ENCODE measurements around the gene RSBN1.
"Not testable (repeated sequence)": the region's sequence is repeated elsewhere in the genome, so short reads cannot be mapped to it uniquely, and the experiment has no call there.

RSBN1 gene

GRCh38 chr1:113779542-113779941 is 32.7 kb downstream of the RSBN1 start:
- DNase-seq = no peak

DNA sequence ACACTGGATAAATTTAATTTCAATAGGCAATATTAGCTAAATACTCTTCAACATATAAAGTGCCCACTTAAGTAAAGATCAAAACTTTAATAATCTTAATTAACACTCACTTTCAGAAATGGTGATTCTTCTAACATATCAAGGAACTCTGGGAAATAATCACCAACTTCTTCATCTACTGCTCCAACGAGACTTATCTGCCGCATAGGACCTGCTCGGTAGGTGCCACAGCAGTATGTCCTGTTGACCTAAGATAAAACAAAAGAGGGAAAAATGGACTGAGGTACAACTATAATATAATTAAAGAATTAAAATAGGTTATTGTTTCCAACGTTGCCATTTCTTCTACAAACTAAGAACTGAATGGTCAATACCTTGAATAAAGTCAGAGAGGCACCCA is 34.7 kb downstream of the RSBN1 start:
- DNase-seq = no peak

GRCh38 chr1:113770031-113770430 is 42.2 kb downstream of the RSBN1 start:
- DNase-seq = no peak

DNA sequence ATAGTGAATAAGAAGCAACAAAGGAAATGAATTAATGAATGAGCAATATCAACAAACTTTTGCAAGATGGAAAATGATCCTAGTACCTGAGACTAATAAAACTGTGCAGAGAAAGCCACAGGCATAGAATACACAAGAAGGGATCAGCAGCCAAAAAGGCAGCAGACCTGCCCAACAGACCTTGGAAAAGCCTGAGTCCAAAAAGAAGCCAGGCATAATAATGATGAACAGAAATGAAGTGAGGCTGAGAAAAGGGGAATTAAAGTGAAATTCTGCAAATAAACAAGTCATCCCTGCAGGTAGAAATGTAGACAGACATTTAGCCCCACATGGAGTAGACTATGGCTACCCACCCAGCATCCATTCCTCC is 42.7 kb downstream of the RSBN1 start:
- DNase-seq = no peak

GRCh38 chr1:113768916-113769600 is 43.2 kb downstream of the RSBN1 start:
- DNase-seq = no peak

DNA sequence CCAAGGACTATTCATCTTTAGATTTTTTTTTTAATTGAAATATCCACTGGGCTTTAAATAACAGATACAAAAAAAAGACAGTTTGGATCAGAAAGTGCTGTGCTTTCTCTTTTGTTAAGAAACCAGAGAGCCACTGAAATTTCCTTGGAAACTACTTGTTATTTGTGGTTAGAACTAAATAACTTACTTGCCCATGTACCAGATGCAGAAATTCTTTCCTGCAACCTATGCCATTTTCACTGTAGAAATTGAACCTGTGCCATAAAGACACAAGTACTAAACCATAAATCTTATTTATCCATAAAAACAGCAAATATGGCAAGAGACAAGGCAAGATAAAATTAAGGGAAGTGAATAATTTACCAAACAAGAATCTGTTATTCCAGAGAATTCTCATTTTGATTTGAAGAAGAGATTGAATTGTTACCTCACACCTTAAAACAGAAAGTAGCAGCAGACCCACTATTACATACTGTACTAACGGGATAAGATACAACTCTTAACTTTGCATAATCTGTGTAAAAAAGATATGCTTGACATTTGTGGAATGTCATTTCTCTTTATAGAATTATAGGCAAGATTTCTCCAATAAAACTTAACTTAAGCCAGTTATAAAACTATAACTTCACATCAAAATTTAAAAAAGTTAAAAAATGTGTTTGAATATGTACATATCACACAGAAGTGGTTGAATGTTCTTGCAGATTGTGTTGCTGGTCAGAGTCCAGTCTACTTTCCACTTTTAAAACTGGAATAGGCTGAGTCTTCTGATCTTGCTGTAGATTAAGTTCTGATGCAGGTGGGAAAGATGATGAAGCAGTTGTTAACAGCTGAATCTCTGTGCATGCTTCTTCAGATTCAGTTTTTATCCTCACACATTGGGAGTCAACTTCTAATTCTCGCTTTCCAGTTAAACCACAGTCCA is 46.7 kb downstream of the RSBN1 start:
- no peak for DNase-seq

GRCh38 chr1:113763661-113764060 is 48.6 kb downstream of the RSBN1 start:
- DNase-seq = no peak

GRCh38 chr1:113761937-113762336 is 50.3 kb downstream of the RSBN1 start:
- DNase-seq = no peak

DNA sequence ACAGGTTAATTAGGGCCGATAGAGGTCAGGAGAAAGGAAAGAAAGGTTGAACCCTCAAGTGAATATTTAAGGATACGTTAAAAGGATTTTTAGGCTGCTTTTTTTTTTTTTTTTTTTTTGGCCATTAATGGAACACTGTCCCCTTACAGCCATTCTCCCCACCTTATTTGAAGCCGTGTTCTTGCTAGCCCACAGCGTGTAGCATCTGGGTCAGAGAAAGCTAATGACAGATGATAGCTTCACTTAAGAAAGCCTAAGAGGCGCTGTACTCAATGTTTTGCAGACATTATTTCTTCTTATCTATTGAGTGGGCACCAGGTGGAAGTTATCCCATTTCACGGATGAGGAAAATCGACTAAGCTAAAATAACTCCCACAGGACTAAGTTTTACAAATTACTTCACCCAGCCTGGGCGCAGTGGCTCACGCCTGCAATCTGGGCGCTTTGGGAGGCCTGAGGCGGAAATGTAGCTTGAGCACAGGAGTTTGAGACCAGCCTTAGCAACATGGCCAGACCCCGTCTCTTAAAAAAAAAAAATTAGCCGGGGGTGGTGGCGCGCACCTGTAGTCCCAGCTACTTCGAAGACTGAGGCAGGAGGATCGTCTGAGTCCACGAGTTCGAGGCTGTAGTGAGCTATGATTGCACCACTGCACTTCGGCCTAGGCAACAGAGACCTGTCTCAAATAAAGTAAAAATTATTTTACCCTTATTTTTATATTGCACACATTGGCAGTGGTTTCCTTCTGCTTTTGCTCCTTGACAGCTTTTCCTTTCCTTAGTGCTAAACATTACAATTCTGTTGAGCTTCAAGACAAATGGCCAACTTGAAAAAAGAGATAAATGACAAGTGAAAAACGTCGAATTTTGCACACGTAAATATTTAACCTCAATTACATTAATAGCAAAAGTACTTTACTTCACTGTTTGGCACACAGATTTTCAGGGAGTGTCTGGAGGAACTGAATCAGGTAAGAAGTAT is 51.9 kb downstream of the RSBN1 start:
- DNase-seq = peak; percentile 28

DNA sequence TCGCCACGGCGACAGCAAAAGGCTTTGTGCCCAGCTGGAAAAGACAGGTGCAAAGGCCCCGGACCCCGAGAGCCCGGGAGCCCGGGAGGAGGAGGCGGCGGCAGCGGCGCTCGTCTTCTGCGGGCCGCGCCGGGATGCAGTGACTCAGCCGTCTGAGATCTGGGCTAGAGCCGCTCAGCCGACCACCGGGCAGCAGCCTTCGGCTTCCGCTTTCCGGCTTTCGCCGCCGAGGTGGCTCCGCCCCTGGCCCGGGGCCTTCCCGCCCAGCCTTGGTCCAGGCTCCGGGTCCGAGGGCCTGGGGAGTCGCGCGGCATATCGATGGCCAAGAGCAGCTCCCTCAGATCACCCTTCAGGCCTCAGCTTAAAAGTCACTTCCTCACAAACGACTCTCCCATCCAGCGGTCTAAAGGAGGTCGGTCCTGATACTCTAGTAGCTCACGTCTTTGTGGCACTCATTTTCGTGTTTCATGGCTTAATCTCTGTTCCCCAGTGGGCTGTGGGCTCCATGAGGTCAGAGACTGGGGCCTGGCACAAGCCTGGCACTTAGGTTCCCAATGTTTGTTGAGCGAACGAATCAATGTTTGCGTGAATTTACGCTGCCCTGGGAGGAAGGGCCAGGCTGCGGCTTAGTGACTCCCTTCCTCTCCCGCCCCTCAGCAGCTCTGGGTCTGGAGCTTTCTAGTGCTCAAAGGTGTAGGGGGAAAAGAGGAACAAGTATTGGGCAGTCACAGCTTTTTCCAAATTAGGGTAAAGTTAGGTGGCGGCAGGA is 52.8 kb downstream of the RSBN1 start, which contains the start of gene PHTF1:
Gene PHTF1 (minus strand): TSS at position 154 of the 769 bp plus-strand sequence. CDS start 783 bp downstream, outside the sequence.
- DNase-seq = peak; percentile 87

GRCh38 chr1:113758631-113759332 is 53.5 kb downstream of the RSBN1 start:
- DNase-seq = peak; percentile 88

DNA sequence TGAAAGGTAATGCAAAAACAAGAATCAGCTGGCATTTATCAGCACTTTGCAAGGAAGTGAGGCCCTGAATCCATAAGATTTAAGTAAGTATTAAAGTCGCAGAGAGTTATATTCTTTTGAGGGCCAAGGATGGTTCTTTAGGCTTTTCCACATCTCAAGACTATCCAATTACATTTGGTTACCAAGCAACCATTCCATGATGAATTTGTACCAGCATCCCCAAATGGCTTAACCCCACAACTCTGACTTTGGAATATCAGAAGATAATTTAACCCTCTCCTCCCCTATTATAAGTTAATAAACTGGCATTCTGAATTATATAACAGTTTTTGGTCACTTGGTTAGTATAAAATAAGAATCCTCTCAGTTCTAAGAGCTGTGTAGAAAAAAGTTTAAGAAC is 55.8 kb downstream of the RSBN1 start:
- no peak for DNase-seq

- not testable (repeated sequence) for DNase-seq
Observed at GRCh38 chr1:113753333-113753732, 58.9 kb downstream of the RSBN1 start.

- no peak for DNase-seq
Observed at GRCh38 chr1:113751516-113751915, 60.8 kb downstream of the RSBN1 start.

DNA sequence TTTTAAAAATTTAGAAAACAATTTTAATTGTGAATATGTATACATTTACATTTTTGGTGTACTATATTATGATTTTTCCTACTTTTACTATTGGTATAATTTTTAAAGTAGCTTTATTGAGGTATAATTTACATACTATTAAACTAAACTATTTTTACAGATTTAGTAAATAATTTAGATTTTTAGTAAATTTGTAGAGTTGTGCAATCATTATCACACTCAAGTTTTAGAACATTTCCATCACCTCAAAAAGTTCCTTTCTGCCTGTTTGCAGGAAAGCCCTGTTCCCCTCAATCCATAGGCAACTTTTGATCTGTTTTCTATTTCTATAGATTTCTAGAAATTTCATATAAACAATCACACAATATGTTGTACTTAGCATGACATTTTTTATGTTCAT is 61.2 kb downstream of the RSBN1 start:
- DNase-seq = no peak

GRCh38 chr1:113749402-113749801 is 62.9 kb downstream of the RSBN1 start:
- no peak for DNase-seq

- no peak for DNase-seq
Observed at GRCh38 chr1:113747376-113747775, 64.9 kb downstream of the RSBN1 start.

- DNase-seq = peak; percentile 95
Observed at GRCh38 chr1:113745425-113745824, 66.9 kb downstream of the RSBN1 start.

- no peak for DNase-seq
Observed at GRCh38 chr1:113744114-113744513, 68.2 kb downstream of the RSBN1 start.

DNA sequence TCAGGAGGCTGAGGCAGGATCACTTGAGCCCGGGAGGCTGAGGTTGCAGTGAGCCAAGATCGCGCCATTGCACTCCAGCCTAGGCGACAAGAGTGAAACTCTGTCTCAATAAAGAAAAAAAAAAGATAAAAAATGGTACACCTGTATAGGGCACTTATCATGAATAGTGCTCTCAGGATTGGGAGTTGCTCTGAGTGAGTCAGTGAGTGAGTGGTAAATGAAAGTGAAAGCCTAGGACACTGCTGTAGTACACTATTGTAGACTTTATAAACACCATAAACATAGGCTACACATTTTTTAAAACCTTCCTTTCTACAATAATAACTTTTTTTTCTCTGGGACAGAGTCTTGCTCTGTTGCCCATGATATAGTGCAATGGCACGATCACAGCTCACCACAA is 69.8 kb downstream of the RSBN1 start:
- no peak for DNase-seq

DNA sequence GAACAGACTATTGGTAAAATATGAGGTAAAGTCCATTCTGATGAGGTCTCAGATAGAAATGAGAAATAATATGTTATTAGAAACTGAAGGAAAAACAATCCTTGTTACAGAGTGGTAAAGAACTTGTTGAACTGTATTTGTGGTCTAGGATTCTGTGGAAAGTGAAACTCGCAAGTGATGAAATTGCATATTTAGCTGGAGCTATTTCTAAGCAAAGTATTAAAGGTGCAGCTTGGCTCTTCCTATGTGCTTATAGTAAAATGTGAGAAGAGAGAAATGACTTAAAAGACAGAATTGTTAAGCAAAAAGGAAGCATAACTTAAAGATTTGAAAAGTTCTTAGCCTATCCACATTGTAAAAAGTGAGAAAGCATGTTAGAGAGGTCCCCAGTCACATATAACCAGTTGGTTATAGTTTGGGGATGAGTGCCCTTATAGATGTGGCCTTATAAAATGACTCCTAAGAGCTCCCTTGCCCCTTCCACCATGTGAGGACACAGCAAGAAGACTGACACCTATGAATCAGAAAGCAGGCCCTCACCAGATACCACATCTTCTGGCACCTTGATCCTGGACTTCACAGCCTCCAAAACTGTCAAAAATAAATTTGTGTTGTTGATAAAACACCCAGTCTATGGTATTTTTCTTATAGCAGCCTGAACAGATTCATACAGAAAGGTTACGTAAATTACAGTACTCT is 77.8 kb downstream of the RSBN1 start:
- DNase-seq = no peak

Measured in NCI-H146 (cell line).